GM19043 (cell line): Measurements from ENCODE around the gene LPCAT1.
"Not testable (repeated sequence)": the region's sequence is repeated elsewhere in the genome, so short reads cannot be mapped to it uniquely, and the experiment has no call there.

ENCODE experiments used
- ATAC-seq: cut with Tn5 transposase; IDR thresholded peaks from one replicate; pipeline ENCODE4 v1.9.1; 2021; ENCODE audit warnings: low read depth; ENCODE audit not compliant: unreplicated experiment

The LPCAT1 gene

DNA sequence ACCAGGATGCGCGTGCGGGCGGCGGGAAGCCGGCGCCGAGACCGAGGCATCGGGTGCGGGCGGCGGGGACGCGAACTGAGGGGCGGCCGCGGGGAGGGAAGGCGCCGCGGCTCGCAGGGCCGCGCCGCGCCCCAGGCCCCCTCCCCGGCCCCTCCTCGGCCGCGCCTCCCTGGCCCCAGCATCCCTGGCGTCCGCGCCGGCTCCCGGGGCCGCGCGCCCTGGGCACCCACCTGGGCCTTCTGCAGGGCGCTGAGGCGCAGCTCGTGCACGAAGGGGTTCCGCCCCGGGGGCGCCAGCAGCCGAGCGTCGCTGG is 324 bp downstream of the LPCAT1 start:
- peak; percentile 26 for ATAC-seq

DNA sequence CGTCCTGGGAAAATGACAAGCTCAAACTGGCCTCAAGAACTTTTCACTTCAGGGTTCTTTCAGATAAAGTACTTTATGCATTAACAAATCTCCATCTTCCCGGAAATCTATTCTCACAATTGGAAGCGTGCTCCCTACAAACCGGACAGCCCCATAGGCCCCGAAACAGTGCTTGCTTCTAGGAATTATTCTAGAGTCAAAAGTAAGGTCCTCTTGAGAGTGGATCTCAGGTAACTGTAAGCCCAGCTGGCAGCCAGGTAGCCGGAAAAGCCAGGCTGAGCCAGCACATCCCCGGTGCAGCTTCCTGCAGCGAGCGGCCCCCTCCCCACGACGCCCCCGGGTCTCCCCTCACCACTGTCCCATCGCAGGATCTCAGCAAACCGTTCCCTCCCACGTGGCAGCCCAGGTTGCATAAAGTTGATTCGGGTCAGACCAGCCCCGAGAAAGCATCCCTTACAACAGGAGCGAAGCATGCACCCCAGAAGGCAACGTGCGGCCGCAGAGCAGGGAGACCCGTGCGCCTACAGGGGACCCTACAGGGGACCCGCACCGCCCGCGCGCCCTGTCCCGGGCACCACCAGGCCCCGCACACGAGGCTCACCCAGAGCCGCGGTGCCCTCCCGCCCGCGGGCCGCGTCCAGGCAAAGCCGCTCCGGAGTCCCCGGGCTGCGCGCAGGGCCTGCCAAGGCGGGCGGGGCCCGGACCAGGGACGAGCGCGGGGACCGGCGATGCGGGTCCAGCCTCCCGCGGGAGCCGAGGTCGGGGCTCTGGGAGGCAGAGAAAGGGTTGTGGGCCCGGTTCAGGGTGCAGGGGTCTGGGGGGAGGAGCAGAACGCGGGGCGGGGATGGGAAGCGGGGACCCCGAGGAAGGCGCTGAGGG is 920 bp downstream of the LPCAT1 start:
- no peak for ATAC-seq

DNA sequence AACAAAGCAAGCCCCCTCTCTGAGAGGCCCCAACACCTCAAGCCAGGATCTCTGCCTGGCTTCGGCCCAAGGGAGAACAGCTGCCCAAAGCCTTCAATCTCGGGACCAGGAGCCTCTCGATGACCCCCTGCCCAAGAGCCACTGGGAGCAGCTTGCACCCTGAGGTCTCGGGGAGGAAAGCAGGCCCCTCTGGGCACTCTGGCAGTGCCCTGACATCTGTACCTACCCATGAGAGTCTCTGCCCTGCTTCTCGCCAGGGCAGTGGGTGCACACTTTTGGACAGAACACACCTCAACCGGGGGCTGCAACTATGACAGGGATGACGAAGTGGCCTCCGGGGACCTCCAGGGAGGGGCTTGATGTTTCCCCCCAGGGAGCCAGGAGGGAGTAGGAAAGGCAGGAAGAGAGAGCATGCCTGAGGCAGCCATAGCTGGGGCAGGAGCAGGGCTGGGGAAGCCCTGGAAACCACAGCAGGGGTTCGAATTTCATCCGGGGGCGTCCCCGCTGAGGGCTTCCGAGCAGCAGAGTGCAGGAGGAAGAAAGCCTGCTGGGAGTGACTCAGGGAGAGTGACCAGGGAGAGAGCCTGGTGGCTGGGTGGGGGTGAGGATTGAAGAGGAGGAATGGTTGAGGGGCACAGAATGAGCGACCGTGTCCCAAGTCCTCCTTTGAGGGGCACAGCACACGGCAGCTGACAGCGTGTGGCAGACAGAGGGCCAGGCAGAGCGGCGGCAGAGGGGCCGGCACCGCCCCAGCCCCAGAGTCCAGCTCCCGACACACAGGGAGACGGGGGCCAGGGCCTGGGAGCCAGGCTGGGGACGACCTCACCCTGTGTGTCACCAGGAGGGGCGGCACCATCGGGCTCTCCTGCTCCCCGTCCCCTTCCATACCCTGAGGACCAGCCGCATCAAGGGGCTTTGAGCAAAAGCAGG is 1.8 kb downstream of the LPCAT1 start:
- no peak for ATAC-seq

DNA sequence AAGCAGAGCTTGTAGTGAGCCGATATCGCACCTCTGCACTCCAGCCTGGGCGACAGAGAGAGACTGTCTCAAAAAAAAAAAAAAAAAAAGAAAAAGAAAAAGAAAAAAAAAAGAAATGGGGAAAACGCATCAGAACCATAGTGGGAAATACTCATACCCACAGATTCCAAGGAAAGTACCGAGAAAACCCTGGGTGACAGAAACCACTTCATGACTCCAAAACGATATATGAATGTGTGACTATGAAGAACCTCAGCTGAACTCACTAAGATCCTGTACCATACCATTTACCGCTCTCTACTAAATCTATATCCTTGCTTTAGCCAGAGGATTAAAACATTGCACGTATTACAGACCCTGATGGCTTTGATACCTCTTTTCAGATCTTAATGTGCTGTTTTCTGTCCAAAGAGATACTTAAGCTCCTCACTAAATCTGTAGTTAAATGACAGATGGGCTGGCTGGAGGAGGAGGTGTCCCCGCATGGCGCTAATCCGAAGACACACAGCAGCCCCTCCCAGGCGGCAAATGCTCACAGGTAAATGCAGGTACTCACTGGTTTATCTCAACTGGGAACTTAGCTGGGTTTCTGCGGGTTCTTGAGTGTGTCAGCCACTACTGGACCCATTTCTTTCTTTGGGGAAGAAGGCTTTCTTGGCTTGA is 2.8 kb downstream of the LPCAT1 start:
- ATAC-seq: no peak

DNA sequence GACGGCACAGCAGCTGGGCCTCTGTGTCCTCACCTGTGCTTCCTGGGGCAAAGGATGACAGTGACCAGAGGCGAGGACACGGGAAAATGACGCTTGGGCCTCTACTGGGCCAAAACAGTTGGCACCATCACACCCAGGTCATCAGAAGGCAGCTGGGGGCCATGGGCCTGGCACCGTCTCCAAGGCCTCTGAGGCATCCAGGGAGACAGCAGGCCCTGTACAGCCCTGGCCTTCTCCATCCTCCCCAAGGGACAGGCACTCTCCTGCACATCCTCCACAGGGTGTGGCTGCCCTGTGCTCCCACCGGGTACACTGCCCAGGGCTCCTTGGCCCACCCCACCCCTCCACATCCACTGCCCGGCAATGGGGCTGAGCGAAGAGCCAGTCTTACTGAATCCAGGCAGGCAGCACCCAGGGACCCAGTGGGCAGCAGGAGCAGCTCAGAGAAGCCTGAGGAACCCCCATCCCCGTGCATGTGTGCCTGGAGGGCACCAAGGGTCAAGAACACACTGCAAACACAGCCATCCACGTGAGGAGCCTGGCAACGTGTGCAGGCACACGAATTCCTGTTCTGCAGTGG is 4.0 kb downstream of the LPCAT1 start:
- no peak for ATAC-seq

DNA sequence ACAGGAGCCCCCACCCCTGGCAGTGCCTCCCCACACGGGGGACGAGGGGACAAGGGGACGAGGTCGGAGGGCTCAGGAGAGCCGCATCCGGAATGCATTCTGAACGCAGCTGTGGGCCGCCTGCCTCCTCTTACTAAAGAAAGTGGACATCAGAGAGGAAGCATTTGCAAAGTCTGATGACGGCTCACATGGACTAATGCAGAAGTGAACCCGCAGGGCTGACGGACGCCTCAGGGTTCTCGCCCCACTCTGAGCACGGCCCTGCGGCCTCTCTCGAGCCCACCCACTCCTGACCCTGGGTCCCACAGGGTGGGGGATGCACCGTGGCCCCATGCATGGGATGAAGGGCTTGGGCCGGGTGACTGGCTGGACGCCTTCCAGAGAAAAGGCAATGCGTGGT is 5.9 kb downstream of the LPCAT1 start:
- ATAC-seq: no peak

DNA sequence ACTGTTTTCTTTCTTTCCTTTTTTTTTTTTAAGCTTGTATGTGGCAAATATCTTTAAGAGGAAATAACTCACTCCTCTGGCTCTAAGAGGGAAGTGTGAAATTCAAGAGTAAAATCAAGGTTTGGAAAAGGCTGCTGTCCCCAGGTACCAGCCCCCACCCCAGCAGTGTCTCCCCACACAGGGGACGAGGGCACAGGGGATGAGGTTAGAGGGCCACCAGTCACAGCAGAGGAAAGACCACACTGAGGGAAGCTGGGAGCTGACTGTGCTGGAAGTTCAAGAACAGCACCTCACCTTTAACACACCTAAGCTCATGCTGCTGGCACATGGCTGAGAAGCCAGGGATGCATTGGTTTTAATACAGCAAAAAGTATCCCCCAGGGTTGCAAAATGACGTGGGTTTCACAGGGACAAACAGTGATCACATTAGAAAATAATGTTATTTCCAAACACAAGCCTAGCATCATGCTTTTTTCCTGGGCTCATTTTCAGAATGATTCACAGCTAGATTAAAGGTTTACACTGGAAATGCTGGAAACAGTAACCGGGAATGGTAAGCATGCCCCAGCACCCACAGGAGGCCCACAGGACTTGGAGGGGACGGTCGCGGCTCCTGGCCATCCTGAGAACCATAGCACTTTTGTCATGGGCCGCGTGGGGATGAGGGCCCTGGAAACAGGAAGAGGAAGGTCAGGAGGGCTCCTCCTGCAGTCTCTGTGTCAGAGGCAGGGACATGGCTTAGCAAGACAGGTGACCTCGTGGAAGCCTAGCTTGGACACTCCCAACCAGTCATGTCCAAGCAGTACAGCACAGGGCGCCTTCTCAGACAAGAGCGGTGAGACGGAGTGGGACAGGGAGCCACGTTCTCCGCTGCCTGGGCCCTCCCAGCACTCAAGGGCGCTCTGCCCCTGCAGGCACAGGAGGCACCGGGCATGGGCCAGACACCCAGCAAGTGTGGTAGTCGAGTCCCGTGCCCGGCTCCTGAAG is 6.9 kb downstream of the LPCAT1 start:
- ATAC-seq: no peak

DNA sequence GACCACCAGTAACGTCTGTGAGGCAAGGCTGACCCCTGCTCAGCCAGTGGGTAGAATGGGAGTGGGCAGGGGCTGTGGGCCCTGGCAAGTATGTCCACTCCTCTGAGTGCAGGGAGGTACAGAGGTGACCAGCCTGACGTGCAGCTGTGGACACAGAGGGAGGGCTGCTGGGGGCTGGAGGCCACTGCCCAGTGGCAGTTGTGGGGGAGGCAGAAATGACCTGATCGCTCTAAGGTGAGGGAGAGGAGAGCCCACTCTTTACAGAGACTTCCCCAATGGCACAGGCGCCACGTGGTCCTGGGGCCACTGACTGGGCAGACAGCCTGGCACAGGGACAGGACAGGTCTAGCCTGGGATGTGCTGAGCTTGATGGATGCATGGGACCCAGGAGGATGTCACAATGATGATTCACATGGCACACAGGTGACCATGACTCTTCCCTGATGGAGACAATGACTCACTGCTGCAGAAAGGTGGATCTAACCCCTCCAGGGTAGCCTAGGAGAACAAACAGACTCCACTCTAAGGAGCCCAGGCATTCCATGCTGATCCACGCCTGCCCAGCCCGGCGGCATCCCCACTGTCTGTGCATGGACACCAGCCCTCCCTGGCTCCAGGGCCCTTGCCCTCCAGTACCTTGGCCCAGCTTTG is 7.7 kb downstream of the LPCAT1 start:
- no peak for ATAC-seq

DNA sequence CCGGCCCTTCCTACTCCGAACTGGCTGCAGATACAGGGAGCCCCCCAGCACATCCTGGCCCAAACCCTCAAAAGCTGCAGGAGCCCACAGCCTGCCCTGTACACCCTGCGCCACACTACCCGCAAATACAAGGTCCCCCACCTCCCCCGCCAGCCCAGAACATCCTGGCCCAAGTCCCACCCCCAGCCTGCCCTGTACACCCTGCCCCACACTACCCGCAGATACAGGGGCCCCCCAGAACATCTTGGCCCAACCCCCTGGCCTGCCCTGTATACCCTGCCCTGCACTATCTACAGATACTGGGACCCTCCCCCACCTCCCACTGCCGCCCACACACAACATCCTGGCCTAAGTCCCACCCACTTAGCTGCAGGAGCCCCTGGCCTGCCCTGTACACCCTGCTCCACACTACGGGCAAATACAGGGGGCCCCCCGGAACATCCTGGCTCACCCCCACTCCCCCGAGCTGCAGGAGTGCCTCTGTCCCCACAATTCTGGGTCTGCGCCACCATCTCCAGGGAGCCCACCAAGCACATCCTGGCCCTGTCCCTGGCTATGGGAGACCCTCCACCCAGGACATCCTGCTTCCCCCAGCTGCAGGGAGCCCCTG is 8.3 kb downstream of the LPCAT1 start:
- ATAC-seq: no peak

DNA sequence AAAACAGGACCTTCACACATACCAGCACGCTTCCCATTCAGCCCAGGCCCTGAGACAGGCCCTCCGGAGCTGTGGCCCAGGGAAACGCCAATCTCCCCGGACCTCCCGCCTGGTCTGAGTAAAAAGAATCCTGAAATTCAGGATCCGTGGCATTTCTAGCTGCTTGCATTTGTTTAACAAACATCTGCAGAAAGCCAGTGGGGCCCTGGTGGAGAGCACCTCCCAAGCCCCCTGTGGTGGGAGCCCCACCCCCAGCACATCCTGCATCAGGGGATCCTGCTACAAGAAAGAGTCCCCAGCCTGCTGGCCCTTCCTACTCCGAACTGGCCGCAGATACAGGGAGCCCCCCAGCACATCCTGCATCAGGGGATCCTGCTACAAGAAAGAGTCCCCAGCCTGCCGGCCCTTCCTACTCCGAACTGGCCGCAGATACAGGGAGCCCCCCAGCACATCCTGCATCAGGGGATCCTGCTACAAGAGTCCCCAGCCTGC is 8.9 kb downstream of the LPCAT1 start:
- not testable (repeated sequence) for ATAC-seq

DNA sequence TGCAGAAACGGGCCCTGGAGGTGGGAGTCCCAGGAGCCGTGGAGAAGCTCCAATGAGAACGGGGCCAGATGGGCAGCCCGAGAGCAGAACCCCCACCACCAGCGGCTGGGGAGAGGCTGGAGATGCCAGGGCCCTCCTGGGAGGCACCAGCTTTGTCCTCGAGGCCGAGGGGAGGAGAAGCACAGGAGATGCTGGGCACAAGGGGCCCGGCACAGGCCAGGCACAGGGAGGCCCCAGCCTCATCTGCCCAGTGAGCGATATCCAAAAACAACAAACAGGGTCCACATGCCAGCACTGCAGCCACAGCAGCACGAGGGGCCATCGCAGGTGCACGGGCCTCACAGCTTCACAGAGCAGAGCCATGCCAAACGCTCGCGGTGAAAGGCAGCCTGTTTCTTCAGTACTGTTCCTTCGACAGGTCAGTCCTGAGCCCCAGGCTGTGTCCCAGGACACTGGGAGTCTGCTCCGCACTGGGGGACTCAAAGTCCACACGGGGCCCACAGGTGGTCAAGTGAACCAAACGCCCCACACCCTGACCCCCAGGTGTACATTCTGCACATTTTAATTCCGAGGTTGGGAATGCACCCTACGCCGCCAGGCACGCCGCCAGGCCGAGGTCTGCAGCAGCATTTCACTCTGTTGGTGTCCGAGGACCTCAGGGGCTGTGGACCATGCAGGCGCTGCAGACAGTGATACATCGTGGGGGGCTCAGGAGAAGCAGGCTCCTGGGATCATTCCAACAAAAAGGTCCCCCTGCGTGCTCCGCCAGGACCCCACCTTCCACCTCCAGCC is 9.5 kb downstream of the LPCAT1 start:
- ATAC-seq: no peak

DNA sequence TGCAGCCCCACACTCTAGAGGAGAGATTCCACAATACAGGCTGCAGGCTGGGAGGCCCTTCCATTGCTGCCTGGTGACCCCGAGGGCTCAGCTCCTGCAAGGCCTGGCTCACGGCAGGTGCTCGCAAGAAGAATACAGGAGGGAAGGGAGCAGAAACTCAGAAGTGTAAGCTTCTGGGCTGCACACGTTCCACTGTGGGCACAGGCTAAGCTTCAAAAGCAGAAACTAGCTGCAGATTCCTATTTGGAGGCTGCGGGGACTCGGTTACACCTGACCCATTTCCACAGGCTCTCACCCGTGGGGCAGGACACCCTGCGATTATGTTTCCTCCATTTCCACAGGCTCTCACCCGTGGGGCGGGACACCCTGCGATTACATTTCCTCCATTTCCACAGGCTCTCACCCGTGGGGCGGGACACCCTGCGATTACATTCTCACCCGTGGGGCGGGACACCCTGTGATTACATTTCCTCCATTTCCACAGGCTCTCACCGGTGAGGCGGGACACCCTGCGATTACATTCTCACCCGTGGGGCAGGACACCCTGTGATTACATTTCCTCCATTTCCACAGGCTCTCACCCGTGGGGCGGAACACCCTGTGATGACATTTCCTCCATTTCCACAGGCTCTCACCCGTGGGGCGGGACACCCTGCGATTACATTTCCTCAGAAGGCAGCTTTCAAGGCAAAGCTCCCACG is 10.3 kb downstream of the LPCAT1 start:
- ATAC-seq: no peak

DNA sequence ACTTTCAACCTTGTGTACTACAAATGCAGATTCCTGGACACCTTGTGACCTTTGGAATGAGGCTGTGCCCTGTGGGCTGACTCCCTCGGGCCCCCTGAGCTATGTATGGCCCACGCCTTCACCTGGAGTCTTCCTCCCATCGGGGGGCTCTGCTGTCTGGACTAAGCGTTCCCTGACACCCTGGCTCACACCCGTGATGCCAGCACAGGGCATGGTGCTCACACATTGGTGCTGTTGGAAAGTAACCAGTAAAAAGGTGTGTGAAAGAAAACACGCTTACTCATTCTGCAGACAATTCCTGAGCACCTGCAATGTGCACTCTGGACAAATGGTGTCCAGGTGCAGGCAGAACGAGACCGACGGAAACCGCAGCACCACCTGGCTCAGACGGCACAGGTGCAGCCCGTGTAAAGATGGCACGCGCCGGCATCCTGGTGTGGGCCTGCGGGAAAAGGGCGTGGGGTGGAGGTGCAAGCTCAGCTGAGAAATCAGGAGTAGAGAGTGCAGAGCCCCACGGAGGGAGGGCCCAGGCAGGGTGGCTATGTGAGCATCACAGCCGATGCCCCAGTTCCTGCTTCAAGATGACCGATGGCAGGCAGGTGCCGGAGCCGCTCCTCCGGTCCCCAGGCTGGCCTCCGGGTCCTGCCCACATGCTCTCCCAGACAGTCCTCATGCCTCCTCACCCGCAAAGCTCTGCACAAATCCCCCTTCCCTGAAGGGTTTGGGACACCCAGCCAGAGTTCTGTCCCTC is 11.0 kb downstream of the LPCAT1 start:
- ATAC-seq: no peak

DNA sequence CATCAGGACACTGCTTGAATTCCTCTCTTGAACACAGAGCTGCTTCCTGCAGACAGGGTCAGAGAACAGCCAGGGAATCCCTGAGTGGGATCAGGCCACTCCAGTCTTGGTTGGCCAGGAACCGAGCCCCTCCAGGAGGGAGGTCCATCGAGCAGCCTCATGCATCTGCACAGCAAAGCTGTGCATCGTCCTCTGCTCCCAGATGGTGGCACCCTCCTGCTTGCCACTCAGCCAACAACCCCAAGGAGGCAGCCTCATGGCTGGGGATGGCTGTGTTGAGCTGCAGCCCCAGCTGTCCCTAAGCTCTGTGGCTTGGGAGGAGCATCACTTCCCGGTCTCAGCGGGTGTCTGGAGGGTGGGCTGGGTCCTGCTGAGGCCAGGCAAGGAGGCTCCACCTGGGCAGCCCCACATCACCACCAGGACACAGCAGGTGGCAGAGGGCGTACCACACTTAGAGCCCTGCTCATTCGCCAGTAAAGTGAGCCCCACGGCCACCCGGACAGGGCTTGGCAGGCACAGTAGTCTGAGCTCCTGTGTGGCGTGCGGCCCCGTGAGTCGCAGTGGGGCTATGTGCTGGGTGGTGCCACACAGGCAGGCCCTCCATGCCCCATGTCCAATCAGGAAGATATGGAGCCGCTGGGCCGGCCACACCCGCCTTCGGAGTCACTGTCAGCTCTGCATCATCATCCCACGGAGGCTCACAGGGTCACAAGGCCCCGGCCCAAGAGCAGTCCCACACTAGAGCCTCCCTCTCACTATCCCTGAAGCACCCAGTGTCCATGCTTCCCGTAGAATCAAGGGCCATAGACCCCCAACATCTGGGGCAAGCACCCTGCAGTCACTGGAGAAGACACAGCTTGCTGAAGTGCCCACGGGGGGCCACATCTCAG is 11.9 kb downstream of the LPCAT1 start:
- no peak for ATAC-seq

DNA sequence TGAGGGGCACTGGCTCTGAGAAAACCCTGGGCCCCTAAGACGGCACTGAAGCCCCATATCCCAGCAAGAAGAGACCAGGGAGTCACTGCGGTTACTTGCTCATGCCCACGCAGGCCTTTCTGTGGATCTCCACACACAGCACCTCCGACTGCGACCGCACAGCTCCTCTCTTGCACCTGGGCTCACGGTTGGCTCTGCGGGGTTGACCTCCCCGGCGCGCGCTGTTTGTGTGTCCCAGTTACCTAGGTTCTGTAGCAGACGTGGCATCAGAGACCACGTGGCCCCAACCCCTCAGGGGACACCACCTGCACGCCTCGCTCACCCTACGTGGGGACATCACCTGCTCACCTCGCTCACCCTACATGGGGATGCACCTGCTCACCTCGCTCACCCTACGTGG is 12.7 kb downstream of the LPCAT1 start:
- no peak for ATAC-seq

DNA sequence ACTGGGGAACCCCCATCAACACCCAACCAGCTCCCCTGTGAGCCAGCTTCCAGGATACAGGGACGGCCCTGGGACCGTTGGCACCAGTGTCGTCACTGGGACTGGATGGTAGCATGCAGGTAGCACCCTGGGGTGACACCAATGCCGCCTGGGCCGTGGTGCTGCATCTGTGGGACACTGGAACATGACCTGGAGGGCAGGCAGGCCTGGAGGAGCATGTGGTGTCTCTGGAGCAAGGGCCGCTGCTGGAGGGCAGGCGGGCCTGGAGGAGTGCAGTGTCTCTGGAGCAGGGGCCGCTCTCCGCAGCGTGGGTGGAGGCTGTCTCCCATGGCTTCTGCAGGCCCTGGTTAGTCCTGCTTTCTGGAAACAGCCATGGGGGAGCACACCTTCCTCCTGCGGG is 13.1 kb downstream of the LPCAT1 start:
- ATAC-seq: no peak
